UCSD-AML1 (cell line): Measurements from ENCODE around the gene SRF.
"Not testable (repeated sequence)": the region's sequence is repeated elsewhere in the genome, so short reads cannot be mapped to it uniquely, and the experiment has no call there.

Experiments used
- DNase-seq: peaks from one replicate; lab custom pipeline; 2025; ENCODE audit not compliant: unreplicated experiment; lab: John Stamatoyannopoulos, UW

The SRF gene

GRCh38 chr6:43170931-43171706, at the start of gene SRF:
TSS of gene SRF (plus strand) at chr6:43171269. CDS start at chr6:43171657, 388 bp downstream.
- DNase-seq: peak; percentile 99

- no peak for DNase-seq
Observed at GRCh38 chr6:43122146-43122545, 48.9 kb upstream of the SRF start.

- DNase-seq: no peak
Observed at GRCh38 chr6:43123461-43124314, 47.4 kb upstream of the SRF start.

GRCh38 chr6:43124481-43124880, 46.6 kb upstream of the SRF start:
- no peak for DNase-seq

GRCh38 chr6:43125119-43125518, 46.0 kb upstream of the SRF start:
- DNase-seq: no peak

- no peak for DNase-seq
Observed at GRCh38 chr6:43125555-43125954, 45.5 kb upstream of the SRF start.

- no peak for DNase-seq
Observed at GRCh38 chr6:43127180-43127579, 43.9 kb upstream of the SRF start.

- no peak for DNase-seq
Observed at GRCh38 chr6:43127877-43128276, 43.2 kb upstream of the SRF start.

GRCh38 chr6:43128926-43129325, 42.1 kb upstream of the SRF start:
- DNase-seq: no peak

GRCh38 chr6:43129434-43130194, 41.5 kb upstream of the SRF start:
- peak; percentile 51 for DNase-seq

- DNase-seq: no peak
Observed at GRCh38 chr6:43130429-43130828, 40.6 kb upstream of the SRF start.

- not testable (repeated sequence) for DNase-seq
Observed at GRCh38 chr6:43131379-43131778, 39.7 kb upstream of the SRF start.

- DNase-seq: no peak
Observed at GRCh38 chr6:43138267-43138666, 32.8 kb upstream of the SRF start.

GRCh38 chr6:43139973-43140372, 31.1 kb upstream of the SRF start:
- not testable (repeated sequence) for DNase-seq

GRCh38 chr6:43141644-43142043, 29.4 kb upstream of the SRF start:
- no peak for DNase-seq

GRCh38 chr6:43142101-43142500, 29.0 kb upstream of the SRF start:
- no peak for DNase-seq

GRCh38 chr6:43143235-43144128, 27.6 kb upstream of the SRF start:
- no peak for DNase-seq

GRCh38 chr6:43144879-43145278, 26.2 kb upstream of the SRF start:
- no peak for DNase-seq

- DNase-seq: no peak
Observed at GRCh38 chr6:43146261-43146660, 24.8 kb upstream of the SRF start.
